IPS DF 4.7 (cell line): ENCODE results near the gene C19orf33.

ENCODE experiments used
- DNase-seq: peaks from one replicate; pipeline ENCODE4 v3.0.0-alpha.2; 2013; ENCODE audit warnings: low spot score; ENCODE audit errors: extremely low read depth

The C19orf33 gene

DNA sequence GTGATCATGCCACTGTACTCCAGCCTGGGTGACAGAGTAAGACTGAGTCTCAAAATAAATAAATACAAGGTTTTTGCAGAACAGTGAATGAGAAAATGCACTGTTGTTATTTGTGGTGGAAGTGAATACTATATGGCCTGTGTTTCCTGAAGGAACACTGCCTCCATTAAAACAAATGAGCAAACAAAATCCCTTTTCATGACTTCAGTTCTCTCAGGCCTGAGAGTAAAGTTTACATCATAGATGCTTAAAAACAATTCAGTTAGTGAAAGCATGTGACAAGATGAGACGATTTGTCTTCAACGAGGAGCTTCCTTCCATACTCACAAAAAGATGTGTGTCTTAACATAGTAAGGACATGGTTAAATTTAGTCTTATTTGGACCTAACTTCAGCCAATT is 25.3 kb upstream of the C19orf33 start:
- no peak for DNase-seq

DNA sequence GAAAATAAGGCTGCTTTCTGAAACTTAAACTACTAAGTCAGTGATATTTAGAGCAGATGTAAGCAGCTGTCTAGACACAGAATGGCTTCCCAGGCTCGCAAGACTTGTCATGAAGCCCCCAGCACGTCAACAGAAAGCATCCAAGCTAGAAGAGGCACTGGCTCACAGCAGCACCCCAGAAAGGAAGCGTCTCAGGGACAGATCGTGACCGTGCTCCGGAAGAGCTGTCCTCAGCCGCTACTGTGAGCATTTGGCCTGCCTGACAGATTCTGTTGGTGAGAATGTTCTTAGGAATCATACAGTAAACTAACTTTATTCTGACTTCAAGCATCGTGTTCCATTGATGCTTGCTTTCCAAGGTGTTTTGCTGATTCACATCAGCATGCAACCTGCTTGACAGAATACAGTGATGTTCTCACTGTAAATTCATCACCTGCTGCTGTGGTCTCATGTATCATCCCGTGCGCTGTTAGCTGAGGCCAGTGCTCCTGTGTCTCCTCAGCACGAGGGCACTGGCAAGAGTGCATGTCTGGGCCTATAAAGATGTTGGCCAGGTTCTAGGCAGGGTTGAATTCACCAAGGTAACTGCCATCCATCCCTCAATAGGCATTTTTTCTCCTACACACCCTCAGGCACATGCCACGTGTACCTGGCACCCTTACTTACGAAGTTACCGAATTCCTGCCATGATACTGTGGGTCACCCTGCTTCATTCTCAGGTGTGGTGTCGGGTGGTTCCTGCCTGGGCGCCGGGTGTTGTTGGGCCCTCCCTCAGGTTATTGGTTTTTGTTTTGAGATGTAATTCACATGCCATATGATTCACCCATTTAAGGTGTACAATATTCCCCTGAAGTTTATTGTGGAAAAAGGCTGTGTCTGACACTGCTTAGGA is 23.8 kb upstream of the C19orf33 start:
- no peak for DNase-seq

DNA sequence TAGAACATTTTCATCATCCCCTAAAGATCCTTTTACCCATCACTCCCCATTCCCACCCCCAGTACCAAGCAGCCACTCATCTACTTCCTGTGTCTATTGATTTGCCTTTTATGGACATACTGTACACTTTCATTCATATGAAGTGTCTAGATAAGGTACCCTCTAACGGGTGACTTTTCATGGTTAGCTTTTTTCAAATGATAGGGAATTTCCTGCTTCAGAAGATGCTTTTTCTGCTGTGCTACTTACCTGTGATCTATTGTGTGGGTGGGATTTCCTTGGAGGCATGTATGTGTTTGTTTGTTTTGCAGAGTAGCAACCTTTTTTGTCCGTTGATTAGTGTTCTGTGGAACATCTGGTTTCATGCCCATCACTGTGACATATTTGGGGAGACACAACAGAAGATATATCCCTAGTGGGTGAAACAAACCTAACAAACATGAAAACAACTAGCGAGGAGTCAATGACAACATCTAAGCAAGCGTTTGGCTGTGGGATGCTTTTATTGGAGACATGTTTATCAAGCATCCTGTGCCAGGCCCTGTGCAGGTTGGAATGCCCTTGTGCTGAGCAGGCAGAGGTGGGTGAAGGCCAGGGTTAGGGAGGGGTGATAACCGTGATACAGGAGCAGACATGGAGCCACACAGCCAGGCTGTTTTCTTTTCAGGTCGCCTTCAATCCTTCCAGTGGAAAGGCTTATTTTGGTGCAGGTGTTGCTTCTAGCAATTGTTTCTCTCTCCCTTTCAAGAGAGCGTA is 22.1 kb upstream of the C19orf33 start:
- no peak for DNase-seq

DNA sequence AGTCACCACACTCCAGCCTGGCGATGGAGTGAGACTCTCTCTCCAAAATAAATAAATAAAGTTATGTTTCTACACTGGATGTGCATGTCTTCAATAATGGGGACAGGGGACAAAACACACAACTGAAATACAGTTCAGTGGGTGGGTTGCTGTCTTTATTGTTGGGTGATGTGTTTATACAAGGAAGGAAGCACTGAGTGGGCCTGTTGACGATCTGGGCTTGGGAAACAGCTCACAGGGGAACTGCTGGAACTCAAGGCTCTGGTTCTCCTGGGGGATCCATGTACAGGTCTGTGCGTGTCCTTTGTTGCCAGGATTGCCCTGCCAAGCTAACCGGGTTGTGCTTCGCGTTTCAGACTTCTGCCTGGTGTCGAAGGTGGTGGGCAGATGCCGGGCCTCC is 20.8 kb upstream of the C19orf33 start:
- no peak for DNase-seq

DNA sequence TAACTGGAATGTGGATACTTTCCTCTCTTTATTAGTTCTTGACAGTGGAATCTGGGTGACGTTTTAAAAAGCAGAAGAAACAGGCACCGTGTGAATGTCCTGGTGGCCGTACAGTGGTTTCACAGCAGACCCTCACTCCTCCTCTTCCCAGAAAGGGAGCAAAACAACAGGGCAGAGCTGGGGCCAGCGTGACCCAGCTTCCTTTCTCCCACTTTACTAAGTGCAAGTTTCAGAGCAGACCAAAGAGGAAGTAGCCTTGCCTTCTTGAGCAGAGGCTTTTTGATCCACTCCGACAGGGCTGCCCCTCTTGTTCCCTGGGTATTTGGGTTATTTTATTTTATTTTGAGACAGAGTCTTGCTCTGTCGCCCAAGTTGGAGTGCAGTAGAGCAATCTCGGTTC is 19.6 kb upstream of the C19orf33 start:
- DNase-seq = no peak

DNA sequence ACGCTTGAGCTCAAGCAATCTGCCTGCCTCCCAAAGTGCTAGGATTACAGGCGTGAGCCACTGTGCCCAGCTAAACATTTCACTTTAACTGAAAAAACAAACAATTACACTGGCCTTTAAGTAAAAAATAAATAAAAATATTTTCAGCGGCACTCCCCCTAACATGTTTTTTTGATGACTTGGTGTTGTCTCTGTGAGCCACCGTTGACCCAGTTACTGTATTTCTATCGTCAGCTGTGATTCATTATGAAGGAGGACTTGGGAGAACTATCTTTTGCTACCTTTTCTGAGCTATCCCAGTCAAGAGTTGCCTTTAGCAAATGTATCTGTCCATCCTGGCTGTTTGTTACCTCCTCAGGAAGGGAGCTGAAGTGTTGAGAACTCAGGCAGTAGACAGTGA is 18.5 kb upstream of the C19orf33 start:
- DNase-seq = no peak

DNA sequence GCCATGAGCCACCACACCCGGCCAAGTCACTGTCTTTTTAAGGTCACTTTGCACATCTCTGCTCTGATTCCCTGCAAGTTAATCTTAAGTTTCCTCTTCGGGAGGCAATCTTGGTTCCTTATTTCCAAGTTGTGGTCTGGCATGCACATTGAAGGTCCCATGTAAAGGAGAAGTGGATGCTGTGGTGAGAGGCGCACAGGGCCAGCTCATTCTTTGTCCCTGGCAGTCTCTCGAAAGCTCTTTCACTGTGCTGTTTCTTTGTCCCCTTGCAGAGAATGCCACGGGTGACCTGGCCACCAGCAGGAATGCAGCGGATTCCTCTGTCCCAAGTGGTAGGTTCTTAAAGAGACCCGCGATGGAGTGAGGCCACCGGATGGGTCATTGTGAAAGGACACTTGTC is 16.4 kb upstream of the C19orf33 start:
- no peak for DNase-seq

DNA sequence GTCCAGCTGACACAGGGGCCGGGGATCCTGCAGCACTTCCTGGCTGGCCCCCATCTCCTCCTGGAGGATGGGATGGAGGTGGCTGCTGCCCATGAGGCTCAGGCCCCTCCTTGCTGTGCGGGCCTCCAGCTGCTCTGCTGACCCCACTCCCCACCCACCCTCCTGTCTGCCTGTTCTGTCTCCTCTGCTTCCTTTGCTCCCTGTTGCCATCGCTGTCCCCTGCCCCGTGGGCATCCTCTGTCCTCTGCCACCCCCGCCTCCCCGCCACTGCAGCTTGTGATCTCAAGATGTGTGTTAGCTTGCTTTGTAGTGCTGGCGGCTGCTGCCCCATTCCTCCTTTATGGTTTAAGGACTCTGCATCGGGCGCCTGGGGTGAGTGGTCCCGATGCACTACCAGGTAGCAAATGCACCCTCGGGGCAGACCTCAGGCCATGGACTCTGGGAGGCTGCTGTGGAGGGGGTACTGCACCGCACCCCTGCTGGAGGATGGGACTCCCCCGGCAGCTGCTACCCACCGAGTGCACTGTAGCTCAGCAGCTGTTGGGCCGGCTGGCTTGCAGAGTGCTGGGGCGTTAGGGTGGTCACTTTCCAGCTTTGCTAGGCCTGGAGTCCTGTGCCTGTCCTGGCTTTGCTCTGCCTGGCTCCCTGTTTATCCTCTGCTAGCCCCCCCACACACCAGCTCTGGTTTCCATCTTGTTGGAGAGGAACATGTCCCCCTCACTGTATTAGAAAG is 15.8 kb upstream of the C19orf33 start:
- no peak for DNase-seq

DNA sequence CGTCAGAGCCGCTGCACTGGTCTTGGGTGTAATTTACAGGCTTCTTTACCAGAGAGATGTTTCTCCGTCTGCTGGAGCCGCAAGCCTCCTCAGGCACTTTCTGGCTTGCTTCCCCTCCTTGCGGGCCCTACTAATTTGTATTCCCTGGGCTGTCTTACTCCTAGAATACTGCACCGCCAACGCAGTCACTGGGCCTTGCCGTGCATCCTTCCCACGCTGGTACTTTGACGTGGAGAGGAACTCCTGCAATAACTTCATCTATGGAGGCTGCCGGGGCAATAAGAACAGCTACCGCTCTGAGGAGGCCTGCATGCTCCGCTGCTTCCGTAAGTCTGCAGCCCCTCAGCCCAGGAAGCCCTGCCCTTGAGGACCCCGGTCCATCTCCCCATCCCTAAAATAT is 14.1 kb upstream of the C19orf33 start:
- DNase-seq = no peak

DNA sequence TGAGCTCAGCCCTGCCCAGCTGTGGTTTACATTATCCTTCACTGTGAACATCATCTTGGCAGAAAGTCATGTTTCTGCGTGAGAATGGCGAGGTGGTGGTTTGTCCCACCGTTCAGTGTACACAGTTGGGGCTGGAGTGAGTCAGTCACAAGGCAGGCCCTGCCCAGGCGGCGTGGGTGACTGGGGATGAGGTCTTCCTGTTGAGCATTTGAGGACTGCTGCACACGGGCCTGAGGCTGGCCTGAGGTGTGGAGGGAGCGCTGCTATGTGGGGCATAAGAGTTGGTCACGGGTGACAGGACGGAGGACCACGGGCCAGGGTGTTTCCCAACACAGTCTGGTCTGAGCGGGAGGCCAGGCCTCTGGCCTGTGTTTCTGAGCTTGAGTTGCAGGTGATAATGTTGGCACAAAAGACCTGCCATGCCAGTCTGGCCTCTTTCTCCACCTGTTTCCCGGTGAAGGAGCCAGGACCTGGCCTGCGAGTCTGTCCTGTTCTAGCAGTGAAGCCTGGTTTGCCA is 13.4 kb upstream of the C19orf33 start:
- no peak for DNase-seq

DNA sequence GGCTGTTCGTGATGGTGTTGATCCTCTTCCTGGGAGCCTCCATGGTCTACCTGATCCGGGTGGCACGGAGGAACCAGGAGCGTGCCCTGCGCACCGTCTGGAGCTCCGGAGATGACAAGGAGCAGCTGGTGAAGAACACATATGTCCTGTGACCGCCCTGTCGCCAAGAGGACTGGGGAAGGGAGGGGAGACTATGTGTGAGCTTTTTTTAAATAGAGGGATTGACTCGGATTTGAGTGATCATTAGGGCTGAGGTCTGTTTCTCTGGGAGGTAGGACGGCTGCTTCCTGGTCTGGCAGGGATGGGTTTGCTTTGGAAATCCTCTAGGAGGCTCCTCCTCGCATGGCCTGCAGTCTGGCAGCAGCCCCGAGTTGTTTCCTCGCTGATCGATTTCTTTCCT is 12.2 kb upstream of the C19orf33 start:
- no peak for DNase-seq

DNA sequence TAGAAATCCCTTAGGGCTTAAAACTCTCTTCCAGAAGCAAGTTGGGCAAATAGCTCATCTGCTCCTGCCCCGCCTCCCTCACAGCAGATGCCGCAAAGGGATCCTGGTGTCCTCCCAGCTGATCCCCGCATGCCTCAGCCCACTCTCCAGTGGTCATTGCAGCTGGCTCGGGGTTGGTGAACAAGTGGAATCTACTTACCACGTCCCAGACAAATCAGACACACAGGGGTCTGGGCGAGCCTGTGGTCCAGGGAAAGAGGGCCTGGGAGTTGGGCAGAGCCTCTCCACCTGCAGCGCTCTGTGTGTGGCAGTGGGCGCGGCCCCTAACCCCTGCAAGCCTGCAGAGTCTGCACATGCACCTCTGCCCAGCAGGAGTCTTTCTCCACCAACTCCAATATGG is 10.8 kb upstream of the C19orf33 start:
- DNase-seq = no peak

DNA sequence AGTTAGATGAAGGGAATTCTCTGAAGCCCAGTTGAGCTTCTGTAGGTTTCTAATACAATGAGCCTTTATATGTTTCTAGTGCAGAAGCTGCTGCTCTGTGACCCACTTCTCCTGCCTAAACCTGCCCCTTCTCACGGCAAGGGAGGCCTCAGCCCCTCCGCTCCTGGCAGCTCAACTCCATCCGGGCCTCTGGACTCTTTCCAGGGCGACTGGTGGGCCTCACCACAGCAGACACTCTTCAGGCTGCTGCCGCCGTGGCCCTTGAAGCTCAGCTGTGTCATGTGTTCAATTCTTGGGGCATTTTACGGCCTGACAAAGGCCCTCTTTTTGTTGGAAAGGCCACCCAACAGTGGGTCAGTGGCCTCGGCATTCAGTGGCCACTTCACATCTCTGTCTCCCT is 10.0 kb upstream of the C19orf33 start:
- DNase-seq = no peak

DNA sequence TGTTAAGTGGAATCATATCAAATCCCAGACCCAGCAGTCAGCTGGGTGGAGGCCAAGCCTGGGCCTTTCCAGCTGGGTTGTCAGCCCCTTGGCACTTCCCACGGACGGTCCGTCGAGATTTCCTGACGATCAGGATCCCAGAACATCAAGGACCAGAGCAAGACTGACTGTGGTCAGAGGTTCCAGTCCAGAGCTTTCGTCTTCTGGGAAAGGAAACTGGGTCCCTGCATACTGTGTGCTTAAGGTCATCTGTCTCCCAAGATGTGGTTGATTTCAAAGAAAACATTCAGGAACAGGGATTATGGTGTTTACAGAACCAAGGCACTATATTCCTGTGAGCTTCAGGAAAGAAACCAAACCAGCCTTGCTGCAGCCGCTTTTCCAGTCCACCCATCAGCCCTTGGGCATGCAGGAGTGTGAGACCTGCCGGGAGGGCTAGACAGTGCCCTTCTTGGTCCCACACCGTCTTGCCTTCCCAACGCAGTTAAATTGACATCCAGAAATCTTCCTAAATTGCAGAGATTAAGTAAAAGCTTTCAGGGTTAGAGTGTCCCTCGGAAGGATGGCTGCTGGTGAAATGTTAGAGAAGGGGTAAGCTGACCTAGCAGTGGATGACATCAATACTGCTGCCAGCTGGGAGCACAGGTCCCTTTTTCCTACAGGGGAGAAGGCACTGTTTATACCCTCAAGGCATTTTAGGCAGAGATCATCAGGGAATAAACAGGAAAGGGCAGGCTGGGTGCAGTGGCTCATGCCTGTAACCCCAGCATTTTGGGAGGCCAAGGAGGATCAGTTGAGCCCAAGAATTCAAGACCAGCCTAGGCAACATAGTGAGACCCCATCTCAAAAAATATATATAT is 5.0 kb upstream of the C19orf33 start:
- DNase-seq = no peak

DNA sequence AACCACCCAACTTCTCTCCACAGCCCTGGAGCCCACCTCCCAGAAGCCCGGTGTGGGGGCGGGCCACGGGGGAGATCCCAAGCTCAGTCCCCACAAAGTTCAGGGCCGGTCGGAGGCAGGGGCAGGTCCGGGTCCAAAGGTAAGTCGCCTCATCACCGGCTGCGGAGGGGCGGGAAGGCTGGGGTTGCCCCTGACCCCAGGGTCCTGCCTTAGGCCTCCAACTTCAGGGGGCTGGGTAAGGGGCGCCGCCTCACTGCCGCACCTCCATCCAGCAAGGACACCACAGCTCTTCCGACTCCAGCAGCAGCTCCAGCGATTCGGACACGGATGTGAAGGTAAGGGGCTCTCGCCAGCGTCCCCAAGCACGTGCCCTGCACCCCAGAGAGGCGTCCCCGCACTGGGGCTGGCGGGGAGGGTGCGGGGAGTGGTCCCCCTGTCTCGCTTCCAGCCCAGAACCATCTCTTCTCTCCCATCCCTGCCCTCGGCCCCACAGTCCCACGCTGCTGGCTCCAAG is 358 bp downstream of the C19orf33 start:
- no peak for DNase-seq

DNA sequence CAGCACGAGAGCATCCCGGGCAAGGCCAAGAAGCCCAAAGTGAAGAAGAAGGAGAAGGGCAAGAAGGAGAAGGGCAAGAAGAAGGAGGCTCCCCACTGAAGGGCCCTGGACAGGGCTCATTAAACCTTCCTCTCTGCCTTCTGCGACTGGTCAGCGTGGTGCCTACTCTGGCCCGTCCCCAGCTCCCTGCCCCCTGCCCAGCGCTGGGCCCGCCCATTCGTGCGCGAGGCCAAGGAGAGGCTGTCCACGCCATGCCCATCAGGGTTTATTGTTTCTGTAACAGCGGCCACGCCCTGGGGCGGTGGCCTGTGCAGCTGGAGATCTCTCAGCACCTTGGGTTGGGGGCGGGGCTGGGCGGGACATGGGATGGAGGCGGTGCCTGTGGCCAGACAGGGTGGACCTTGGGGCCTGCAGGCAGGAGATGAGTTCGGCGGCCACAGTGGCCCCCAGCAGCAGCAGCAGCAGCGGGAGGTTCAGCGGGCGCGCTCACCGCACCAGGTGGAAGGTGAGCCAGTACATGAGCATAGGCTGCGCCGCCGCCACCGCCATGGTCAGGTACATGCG is 897 bp downstream of the C19orf33 start:
- DNase-seq = no peak

DNA sequence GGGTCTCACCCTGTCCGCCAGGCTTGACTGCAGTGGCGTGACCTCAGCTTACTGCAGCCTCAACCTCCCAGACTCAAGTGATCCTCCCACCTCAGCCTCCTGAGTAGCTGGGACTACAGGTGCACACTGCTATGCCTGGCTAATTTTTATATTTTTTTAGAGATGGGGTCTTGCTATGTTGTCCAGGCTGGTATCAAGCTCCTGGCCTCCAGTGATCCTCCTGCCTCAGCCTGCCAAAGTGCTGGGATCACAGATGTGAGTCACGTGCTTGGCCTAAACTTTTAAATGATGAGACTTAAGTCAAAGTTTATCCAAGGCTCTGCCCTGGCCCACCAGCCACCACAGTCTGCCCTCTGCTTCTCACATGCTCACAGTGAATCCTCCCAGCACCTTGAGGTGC is 2.2 kb downstream of the C19orf33 start:
- no peak for DNase-seq

DNA sequence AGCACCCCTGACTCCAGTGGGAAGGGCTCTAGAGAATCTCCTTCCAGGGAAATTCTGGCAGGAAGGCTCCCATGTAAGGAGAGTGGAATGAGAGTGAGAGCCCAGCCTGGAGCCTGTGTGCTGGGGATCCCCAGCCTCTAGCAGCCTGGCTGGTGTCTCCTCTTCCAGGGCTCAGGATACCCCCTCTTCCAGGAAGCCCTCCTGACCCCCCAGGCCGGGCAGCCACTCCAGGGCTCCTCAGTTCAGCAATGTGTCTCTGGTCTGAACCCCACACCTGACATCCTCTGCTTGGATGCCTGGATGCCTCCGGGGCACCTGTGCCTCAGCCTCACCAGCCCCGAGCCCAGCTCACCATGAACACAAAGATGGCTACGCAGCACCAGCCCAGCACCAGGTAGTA is 3.0 kb downstream of the C19orf33 start:
- no peak for DNase-seq

DNA sequence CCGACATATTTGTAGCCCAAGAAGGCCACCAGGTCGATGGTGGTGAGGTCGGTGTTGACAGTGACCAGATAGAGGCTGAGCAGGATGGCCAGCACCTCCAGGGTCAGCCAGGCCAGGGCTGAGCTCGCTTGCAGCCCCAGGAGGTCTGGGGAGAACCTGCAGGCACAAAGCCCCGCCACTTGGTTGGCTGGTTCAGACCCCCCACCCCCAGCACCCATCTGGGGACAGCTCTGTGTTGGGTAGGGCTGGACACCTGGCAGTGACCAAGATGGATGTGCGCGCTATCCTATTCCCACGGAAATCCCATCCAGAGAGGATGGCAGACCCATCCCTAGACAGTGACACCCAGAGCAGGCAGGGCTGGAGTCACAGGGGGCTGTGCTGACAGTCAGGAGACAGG is 3.5 kb downstream of the C19orf33 start:
- DNase-seq = no peak

DNA sequence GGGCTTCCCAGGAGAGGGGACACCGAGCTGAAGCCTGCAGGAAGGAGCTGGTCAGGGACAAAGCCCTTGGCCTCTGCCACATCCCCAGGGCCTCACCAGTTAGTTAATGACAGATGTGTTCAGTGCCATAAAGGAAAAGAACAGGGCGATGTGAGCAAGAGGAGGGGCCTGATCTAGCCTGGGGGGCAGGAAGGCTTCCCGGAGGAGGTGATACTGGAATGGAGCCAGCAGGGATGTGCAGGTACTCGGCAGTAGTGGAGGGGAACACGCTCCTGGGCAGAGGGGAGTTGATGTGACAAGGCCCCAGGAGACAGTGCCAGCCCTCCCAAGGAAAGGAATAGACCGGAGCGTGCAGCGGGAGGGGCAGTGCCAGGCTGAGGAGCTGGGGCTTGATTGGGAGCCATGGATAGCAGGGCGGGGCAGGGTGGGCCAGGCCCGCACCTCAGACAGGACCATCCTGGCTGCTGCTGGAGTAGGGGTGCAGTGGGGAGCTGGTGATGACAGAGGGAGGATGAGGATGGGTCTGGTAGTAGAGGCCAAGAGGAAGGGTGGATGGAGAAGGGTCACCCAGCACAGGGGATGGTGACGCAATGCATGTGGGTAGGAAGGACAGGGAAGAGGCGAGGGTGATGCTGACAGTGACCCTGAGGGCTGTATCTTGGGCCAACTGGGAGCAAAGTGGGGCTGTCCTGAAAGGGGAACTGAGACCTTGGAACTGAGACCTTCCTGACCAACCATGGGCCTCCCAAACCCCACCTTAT is 4.1 kb downstream of the C19orf33 start:
- no peak for DNase-seq
